Panc1 (cell line): Measurements from ENCODE around the gene PXK. TPM values are rescaled to one million over a fixed set of nuclear protein-coding genes. Genes with fewer than 3 reads are reported as not detected.

ENCODE experiments used
- ATAC-seq: fragments of 200-7000 bp; cut with Tn5 transposase; 2 replicates; pipeline ENCODE4 v1.9.1; 2020; ENCODE audit warnings: mild to moderate bottlenecking, moderate library complexity
- BruUV-seq: library from RNA; stranded (reverse); fragments of 400-500 nt; replicated peaks from 2 replicates; lab custom pipeline; 2021; lab: Mats Ljungman, UMichigan
- CTCF ChIA-PET: fragments of 300-600 bp; sonication (Branson Sonifier 250); formaldehyde crosslinking; loops from one replicate; lab custom pipeline; 2022; ENCODE audit warnings: antibody characterized with exemption; lab: Charles Lee
- POLR2A ChIA-PET: fragments of 300-600 bp; sonication (Branson Sonifier 250); formaldehyde crosslinking; loops from one replicate; lab custom pipeline; 2022; ENCODE audit warnings: antibody characterized with exemption; lab: Charles Lee
- DNase-seq: peaks from one replicate; pipeline ENCODE4 v3.0.0-alpha.2; 2010; ENCODE audit warnings: low read depth, low spot score
- H3K27ac ChIP-seq: 2 replicates; pipeline ENCODE4 v1.5.1; 2011; ENCODE audit warnings: mild to moderate bottlenecking, low read length, inconsistent platforms
- H3K27me3 ChIP-seq: fragments of 200-500 bp; sonication (Bioruptor generic); 2 replicates; pipeline ENCODE4 v1.6.0; 2014; ENCODE audit warnings: low read length, inconsistent platforms; ENCODE audit not compliant: control insufficient read depth, insufficient read depth
- H3K36me3 ChIP-seq: fragments of 200-500 bp; sonication (Bioruptor generic); 2 replicates; pipeline ENCODE4 v1.5.1; 2014; ENCODE audit warnings: inconsistent platforms, mild to moderate bottlenecking, low read length, moderate library complexity; ENCODE audit not compliant: control insufficient read depth, insufficient read depth
- H3K4me1 ChIP-seq: 2 replicates; pipeline ENCODE4 v1.5.1; 2011; ENCODE audit warnings: inconsistent platforms, mild to moderate bottlenecking, low read length, moderate library complexity; ENCODE audit not compliant: control insufficient read depth, insufficient read depth
- H3K4me3 ChIP-seq, 2 experiments: 2 replicates each; pipeline ENCODE4 v1.5.1; 2011 to 2012; ENCODE audit warnings: low read depth in 2 of 2, low read length in 2 of 2, mild to moderate bottlenecking in 2 of 2, inconsistent platforms in 1 of 2, moderate library complexity in 1 of 2
- H3K9me3 ChIP-seq: fragments of 200-500 bp; sonication (Bioruptor generic); 2 replicates; pipeline ENCODE4 v1.5.1; 2014; ENCODE audit warnings: low read depth, mild to moderate bottlenecking, inconsistent platforms, low read length, moderate library complexity; ENCODE audit not compliant: control insufficient read depth, insufficient read depth
- POLR2AphosphoS5 ChIP-seq: IDR thresholded peaks from 2 replicates; pipeline ENCODE4 v1.6.1; 2012; ENCODE audit warnings: mild to moderate bottlenecking, low read depth, low read length, moderate library complexity
- SIN3A ChIP-seq: IDR thresholded peaks from 2 replicates; pipeline ENCODE4 v1.6.1; 2012; ENCODE audit warnings: low read depth, mild to moderate bottlenecking, low read length, moderate library complexity, borderline replicate concordance; ENCODE audit not compliant: insufficient read depth
- TCF7L2 ChIP-seq: IDR thresholded peaks from 2 replicates; pipeline ENCODE4 v1.6.1; 2011; ENCODE audit warnings: mild to moderate bottlenecking, low read depth, low read length, inconsistent platforms
- in situ Hi-C: cut with HindIII; loops from 2 replicates; pipeline ENCODE4 v1.10.0; 2016; ENCODE audit warnings: low sequenced_read_pairs, low pct_unique_long_range_greater_than_20kb
- intact Hi-C: fragments of 100-400 bp; cut with micrococcal nuclease; formaldehyde crosslinking; loops from one replicate; pipeline ENCODE4 v1.10.0; 2022; ENCODE audit not compliant: unreplicated experiment
- total RNA-seq: library from RNA; stranded (reverse); gene quantifications from one replicate; pipeline ENCODE4 v1.2.1, GENCODE V29; 2021; ENCODE audit not compliant: unreplicated experiment
- TF ChIP-seq, protein P1 (sequence below): fragments of 450-650 bp; IDR thresholded peaks from 2 replicates; pipeline ENCODE4 v1.5.1; 2017; ENCODE audit warnings: mild to moderate bottlenecking
- TF ChIP-seq, protein P2 (sequence below), 2 experiments: IDR thresholded peaks; 2 replicates each; pipeline ENCODE4 v1.6.1; 2011 to 2012; ENCODE audit warnings: low read depth in 2 of 2, control low read depth in 1 of 2, low read length in 1 of 2, mild to moderate bottlenecking in 1 of 2, moderate library complexity in 1 of 2; ENCODE audit not compliant: insufficient read depth in 1 of 2

Gene PXK
- total RNA-seq, 1 experiment from 2014 or later, result 14.2 TPM

DNA sequence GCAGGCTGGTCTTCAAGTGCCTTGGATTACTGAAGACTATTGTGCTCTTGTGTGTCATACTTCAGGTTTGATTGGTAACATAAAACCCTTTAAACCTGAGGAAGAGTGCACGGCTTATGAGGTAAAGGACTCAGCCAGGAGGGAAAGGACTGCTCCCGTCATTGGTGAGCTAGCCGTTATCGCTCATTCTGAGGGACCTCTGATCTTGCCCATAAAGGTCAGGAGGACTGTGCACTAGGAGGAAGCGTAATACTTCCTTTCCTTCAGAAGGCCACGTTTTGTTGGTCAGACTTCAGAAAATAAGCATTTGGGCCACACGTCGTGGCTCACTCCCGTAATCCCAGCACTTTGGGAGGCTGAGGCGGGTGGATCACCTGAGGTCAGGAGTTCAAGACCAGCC lies 37.7 kb downstream of the PXK start:
- in situ Hi-C loops, result no loop called here
- H3K9me3 ChIP-seq, result no peaks in the 10 kb centered on the region
- no TSS peak for BruUV-seq
- ATAC-seq (no peak), DNase-seq (no peak)
- intact Hi-C loops, result no loop called here
- TF ChIP-seq, protein P1, sequence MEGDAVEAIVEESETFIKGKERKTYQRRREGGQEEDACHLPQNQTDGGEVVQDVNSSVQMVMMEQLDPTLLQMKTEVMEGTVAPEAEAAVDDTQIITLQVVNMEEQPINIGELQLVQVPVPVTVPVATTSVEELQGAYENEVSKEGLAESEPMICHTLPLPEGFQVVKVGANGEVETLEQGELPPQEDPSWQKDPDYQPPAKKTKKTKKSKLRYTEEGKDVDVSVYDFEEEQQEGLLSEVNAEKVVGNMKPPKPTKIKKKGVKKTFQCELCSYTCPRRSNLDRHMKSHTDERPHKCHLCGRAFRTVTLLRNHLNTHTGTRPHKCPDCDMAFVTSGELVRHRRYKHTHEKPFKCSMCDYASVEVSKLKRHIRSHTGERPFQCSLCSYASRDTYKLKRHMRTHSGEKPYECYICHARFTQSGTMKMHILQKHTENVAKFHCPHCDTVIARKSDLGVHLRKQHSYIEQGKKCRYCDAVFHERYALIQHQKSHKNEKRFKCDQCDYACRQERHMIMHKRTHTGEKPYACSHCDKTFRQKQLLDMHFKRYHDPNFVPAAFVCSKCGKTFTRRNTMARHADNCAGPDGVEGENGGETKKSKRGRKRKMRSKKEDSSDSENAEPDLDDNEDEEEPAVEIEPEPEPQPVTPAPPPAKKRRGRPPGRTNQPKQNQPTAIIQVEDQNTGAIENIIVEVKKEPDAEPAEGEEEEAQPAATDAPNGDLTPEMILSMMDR, result no peak
- TF ChIP-seq SIN3A (no peak), POLR2AphosphoS5 (no peak), TCF7L2 (no peak)
- TF ChIP-seq, protein P2, sequence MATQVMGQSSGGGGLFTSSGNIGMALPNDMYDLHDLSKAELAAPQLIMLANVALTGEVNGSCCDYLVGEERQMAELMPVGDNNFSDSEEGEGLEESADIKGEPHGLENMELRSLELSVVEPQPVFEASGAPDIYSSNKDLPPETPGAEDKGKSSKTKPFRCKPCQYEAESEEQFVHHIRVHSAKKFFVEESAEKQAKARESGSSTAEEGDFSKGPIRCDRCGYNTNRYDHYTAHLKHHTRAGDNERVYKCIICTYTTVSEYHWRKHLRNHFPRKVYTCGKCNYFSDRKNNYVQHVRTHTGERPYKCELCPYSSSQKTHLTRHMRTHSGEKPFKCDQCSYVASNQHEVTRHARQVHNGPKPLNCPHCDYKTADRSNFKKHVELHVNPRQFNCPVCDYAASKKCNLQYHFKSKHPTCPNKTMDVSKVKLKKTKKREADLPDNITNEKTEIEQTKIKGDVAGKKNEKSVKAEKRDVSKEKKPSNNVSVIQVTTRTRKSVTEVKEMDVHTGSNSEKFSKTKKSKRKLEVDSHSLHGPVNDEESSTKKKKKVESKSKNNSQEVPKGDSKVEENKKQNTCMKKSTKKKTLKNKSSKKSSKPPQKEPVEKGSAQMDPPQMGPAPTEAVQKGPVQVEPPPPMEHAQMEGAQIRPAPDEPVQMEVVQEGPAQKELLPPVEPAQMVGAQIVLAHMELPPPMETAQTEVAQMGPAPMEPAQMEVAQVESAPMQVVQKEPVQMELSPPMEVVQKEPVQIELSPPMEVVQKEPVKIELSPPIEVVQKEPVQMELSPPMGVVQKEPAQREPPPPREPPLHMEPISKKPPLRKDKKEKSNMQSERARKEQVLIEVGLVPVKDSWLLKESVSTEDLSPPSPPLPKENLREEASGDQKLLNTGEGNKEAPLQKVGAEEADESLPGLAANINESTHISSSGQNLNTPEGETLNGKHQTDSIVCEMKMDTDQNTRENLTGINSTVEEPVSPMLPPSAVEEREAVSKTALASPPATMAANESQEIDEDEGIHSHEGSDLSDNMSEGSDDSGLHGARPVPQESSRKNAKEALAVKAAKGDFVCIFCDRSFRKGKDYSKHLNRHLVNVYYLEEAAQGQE (IDR thresholded peaks at IDR 0.05; ENCODE audit: insufficient read depth in 1 of 2, low read depth in 2 of 2, low read length in 1 of 2), result no peak
- POLR2A ChIA-PET, result no interaction called here
- no peaks in the 10 kb centered on the region for H3K4me1 ChIP-seq
- H3K27me3 ChIP-seq, result no peaks in the 10 kb centered on the region
- no peaks in the 10 kb centered on the region for H3K36me3 ChIP-seq
- CTCF ChIA-PET, result no interaction called here
- no peak overlapping the region for H3K4me3 ChIP-seq
- H3K27ac ChIP-seq, result no peak overlapping the region

DNA sequence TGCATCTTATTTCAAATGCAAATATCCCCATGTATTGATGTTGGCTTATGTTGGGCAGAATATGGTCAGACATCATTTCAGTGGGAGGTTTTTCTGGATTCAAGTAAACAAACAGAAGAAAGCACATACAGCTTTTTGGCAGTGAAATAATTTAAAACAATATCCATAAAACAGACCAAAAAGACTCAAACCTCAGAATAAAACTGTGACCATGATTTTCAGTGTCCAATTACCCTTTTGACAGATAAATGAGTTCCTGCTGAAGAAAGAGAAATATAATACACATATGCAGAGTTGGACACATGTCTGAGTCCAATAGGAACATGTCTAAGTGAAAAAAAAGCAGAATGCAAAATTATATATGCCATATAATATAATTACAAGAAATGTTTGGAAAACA lies 39.1 kb downstream of the PXK start:
- H3K36me3 ChIP-seq, result no peaks in the 10 kb centered on the region
- H3K4me3 ChIP-seq, result no peak overlapping the region
- CTCF ChIA-PET, result no interaction called here
- intact Hi-C loops (no loop called here), in situ Hi-C loops (no loop called here)
- H3K9me3 ChIP-seq, result no peaks in the 10 kb centered on the region
- ATAC-seq (no peak), DNase-seq (no peak)
- no peaks in the 10 kb centered on the region for H3K4me1 ChIP-seq
- H3K27me3 ChIP-seq, result no peaks in the 10 kb centered on the region
- no peak overlapping the region for H3K27ac ChIP-seq
- BruUV-seq, result no TSS peak
- POLR2A ChIA-PET, result no interaction called here
- TF ChIP-seq, protein P2 (IDR thresholded peaks at IDR 0.05; ENCODE audit: insufficient read depth in 1 of 2, low read depth in 2 of 2, low read length in 1 of 2), result no peak
- TF ChIP-seq POLR2AphosphoS5 (no peak), TCF7L2 (no peak), SIN3A (no peak)
- TF ChIP-seq, protein P1, result no peak
